Measurements from ENCODE around the gene C3.
A peak's percentile ranks its signal among the peaks of the same experiment; 100 is the strongest.
"Not testable (repeated sequence)": the region's sequence is repeated elsewhere in the genome, so short reads cannot be mapped to it uniquely, and the experiment has no call there.

Gene C3
- 8.0 to 86.8 (median 22.9) reads per million in 18 experiments for total RNA-seq

DNA sequence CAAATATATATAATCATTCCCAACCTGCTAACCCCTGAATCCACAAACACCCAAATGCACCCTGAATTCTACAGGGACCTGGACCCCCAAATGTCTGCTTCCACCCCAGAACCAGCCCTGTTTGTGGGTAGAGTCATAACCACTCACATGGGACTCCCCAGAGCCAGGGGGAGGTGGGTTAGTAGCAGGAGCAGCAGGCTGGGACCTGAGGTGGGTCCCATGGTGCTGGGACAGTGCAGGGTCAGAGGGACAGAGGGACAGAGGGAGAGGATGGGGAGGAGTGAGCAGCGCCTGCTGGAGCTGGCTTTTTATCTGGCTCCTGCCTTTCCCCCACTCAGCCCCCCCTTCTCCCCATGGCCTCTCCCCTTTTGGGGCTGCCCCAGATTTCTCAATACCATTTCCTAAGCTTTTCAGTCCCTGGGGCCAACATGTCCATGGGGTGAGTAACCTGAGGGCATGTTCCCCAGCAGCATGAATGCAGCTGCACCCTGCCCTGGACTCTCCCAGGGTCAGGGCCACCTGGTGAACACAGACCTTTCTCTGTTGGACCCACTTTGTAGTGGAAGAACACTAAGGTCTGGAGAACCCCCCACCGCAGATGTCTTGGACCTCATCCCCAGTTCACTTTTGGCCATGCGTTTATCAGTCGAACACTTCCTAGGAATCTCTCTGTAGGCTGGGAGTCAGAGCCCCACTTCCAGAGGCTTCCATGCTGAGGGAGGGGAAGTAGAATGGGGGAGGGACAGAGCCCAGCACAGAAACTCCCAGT is at the start of gene C3:
TSS of gene C3 (minus strand) at position 282 of the 769 bp plus-strand sequence. CDS start at position 221, 61 bp downstream.
- peak; percentile 63 to 64 for DNase-seq

GRCh38 chr19:6769006-6769619 is 48.7 kb upstream of the C3 start:
- peak; percentile 29 to 33 for DNase-seq

DNA sequence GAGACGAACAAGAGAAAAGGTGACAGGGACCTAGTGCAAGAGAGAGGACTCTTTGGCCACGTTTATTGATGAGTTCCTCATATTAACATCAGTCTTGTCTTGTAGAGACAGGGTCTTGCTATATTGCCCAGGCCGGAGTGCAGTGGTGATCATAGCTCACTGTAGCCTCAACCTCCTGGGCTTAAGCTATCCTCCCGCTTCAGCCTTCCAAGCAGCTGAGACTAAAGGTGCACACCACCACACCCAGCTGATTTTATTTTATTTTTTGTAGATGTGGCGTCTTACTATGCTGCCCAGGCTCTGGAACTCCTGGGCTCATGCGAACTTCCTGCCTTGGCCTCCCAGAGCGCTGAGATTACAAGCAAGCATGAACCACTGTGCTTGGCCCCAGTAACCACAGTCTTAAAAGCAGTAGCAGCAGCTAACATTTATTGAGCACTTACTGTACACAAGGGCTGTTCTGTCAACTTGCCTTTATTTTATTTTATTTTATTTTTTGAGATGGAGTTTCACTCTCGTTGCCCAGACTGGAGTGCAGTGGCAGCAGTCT is 47.9 kb upstream of the C3 start:
- no peak for DNase-seq

DNA sequence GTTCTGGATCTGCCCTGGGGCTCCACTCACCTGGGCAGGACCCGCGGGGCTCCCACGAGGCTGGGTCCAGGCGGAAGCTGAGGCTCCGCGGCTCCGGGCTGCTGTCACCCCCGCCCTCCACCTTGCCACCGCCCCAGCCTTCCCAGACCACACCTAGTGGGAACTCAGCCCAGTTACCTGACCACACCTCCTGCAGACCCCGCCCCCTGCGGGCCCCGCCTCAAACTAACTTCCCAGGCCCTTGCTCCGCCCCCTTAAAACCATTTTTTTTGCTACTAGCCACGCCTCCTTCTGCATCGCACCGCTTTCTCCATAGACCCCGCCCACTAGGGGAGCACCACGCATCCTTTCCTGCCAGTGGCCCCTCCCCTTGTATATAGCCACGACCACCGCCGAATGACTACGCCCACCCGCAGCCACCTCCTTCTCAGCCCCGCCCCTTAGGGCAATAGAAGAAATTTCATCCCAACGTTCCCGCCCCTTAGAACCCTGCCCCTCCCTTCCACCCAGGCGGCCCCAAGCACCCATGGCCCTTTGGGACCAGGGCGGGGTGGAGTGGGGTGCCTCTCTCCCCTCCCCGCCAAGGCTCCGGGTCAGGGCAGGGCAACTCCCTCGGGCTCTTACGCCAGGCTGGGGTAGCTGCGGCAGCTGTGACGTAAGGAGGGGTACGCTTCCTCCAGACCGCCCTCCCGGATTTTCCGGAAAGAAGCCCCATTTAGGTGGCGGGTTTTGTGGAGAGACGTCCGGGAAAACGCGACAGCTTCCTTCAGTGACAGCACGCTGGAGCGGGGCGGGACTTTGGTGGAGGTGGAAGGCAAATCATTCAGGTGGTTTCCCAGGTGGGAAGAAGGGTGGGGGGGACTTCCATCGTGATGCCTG is 47.1 kb upstream of the C3 start, which contains the start of gene SH2D3A:
TSS of gene SH2D3A (minus strand) at position 79 of the 879 bp plus-strand sequence. CDS start 3,687 bp downstream, outside the sequence.
- DNase-seq: peak; percentile 73 to 78

- DNase-seq: no peak
Measured at GRCh38 chr19:6767081-6767356, 46.6 kb upstream of the C3 start.

GRCh38 chr19:6766357-6767080 is 46.1 kb upstream of the C3 start:
- DNase-seq: no peak

- DNase-seq: no peak
Measured at GRCh38 chr19:6765738-6766356, 45.4 kb upstream of the C3 start.

GRCh38 chr19:6762253-6762797 is 41.9 kb upstream of the C3 start:
- DNase-seq: not testable (repeated sequence)

- DNase-seq: no peak
Measured at GRCh38 chr19:6761053-6761676, 40.7 kb upstream of the C3 start.

DNA sequence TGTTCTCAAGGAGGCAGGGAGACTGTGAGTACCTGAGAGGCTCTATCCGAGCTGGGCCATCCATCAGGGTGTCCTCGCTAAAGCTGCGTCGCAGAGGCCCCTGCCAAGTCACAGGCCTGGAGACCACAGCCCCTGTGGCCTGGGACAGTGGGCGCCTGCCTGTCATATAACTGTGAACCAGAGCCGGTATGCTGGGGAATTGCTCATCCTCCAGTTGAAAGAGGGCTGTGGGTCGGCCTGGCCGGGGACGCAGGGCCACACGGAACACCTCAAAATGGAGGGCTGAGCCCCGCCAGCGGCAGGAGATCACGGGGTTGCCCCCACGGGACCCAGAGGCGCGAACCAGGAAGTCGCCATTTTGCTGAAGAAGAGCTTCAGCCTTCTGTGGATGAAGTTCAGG is 40.2 kb upstream of the C3 start:
- DNase-seq: no peak

GRCh38 chr19:6754653-6755463 is 34.4 kb upstream of the C3 start:
- DNase-seq: no peak

- DNase-seq: no peak
Measured at GRCh38 chr19:6754136-6754535, 33.7 kb upstream of the C3 start.

GRCh38 chr19:6753178-6754031 is 33.0 kb upstream of the C3 start:
- DNase-seq: peak; percentile 82

- DNase-seq: no peak
Measured at GRCh38 chr19:6752256-6753177, 32.1 kb upstream of the C3 start.

GRCh38 chr19:6751189-6751588 is 30.7 kb upstream of the C3 start:
- no peak for DNase-seq

GRCh38 chr19:6750062-6750461 is 29.6 kb upstream of the C3 start:
- no peak for DNase-seq

- DNase-seq: not testable (repeated sequence)
Measured at GRCh38 chr19:6748543-6748942, 28.1 kb upstream of the C3 start.

GRCh38 chr19:6745965-6746364 is 25.5 kb upstream of the C3 start:
- no peak for DNase-seq
